Astrocyte of the spinal cord (primary cell): ENCODE measurements around the gene HDAC4.

Source experiments
- DNase-seq: peaks from one replicate; pipeline ENCODE4 v3.0.0; 2011; ENCODE audit warnings: low read depth, low spot score
- H3K4me3 ChIP-seq: 2 replicates; pipeline ENCODE4 v1.5.1; 2011; ENCODE audit warnings: low read depth, mild to moderate bottlenecking, low read length, moderate library complexity
- in situ Hi-C: cut with HindIII; loops from 2 replicates; pipeline ENCODE4 v1.10.0; 2017; ENCODE audit warnings: low sequenced_read_pairs
- TF ChIP-seq, protein P1 (sequence below): IDR thresholded peaks from 2 replicates; pipeline ENCODE4 v1.5.1; 2012; ENCODE audit warnings: low read depth, mild to moderate bottlenecking, low read length, inconsistent platforms

Gene HDAC4

GRCh38 chr2:239398521-239398921 lies 2.3 kb downstream of the HDAC4 start:
- TF ChIP-seq, protein P1, sequence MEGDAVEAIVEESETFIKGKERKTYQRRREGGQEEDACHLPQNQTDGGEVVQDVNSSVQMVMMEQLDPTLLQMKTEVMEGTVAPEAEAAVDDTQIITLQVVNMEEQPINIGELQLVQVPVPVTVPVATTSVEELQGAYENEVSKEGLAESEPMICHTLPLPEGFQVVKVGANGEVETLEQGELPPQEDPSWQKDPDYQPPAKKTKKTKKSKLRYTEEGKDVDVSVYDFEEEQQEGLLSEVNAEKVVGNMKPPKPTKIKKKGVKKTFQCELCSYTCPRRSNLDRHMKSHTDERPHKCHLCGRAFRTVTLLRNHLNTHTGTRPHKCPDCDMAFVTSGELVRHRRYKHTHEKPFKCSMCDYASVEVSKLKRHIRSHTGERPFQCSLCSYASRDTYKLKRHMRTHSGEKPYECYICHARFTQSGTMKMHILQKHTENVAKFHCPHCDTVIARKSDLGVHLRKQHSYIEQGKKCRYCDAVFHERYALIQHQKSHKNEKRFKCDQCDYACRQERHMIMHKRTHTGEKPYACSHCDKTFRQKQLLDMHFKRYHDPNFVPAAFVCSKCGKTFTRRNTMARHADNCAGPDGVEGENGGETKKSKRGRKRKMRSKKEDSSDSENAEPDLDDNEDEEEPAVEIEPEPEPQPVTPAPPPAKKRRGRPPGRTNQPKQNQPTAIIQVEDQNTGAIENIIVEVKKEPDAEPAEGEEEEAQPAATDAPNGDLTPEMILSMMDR, result no peak
- no peak overlapping the region for H3K4me3 ChIP-seq
- in situ Hi-C loops, result no loop called here
- DNase-seq, result no peak

DNA sequence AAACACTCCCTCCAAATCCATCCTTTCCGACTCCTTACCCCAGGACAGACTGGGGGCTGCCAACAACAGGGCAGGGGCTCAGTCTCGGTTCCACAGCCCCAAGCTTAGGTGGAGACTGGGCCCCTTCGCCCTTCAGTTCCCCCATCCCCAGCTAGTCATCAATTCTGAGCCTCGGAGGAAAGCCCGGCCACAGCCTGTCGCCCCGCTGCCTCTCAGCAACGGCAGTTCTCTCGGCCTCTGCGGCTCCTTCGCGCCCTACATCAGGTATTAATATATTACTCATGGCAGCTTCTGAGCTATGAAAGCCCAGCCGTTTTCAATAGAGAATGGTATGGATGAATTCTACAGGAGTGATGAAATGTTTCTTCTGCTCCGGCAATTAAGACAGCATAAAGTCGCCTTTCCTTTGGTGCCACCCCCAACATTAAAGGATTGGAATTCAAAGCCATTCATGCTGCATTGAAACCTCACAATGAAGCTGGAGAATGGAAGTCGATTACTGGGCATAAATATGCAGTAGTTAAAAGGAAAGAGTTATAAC lies 2.8 kb downstream of the HDAC4 start:
- TF ChIP-seq, protein P1, result no peak
- DNase-seq, result peak; percentile 25
- in situ Hi-C loops, result no loop called here
- no peak overlapping the region for H3K4me3 ChIP-seq

DNA sequence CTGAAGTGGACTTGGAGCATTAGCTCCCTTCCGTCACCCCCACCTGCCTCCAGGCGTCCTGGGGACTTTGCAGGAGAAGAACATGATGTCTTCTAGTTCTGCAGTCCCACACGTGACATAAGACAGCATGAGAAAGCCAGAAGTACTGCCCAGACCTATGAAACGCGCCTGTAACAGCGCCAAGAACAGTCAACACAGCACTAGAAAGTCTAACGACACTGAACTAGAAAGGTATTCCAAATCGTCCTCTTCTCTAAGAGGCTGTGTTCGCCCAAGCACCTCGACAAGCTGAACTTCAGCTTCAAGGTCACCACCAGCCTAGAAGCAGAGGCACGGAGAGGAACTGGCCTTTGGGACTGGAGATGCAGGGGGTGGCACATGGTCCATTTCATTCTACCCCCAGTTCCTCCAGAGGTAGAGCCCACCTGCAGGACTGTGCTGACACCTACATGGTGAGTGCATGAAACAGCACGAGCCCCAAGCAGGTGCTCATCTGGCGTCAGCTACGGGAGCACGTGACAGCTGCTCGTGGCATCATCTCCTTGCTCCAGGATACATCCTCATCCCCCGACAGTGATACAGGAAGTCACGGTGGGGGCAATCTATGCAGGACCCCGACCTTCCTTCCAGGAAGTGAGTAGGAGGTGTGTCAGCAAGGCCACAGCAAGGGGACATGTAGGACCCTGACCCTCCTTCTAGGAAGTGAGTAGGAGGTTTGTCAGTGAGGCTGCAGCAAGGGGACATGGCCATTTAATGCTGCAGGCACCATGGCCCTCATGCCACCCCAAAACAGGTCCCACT lies 3.7 kb downstream of the HDAC4 start:
- TF ChIP-seq, protein P1, result no peak
- no peak overlapping the region for H3K4me3 ChIP-seq
- no peak for DNase-seq
- in situ Hi-C loops, result no loop called here

GRCh38 chr2:239395524-239395923 lies 5.3 kb downstream of the HDAC4 start:
- TF ChIP-seq, protein P1, result no peak
- in situ Hi-C loops, result no loop called here
- DNase-seq, result no peak
- no peak overlapping the region for H3K4me3 ChIP-seq

- no peak overlapping the region for H3K4me3 ChIP-seq
- TF ChIP-seq, protein P1, result no peak
- no peak for DNase-seq
- in situ Hi-C loops, result no loop called here
Observed at GRCh38 chr2:239394978-239395377, 5.8 kb downstream of the HDAC4 start.

- in situ Hi-C loops, result no loop called here
- no peak for DNase-seq
- TF ChIP-seq, protein P1, result no peak
- no peak overlapping the region for H3K4me3 ChIP-seq
Observed at GRCh38 chr2:239394346-239394945, 6.4 kb downstream of the HDAC4 start.
